ENCODE data around the gene GPC5. TPM values are rescaled to one million over a fixed set of nuclear protein-coding genes. Genes with fewer than 3 reads are reported as not detected.

Gene GPC5
- total RNA-seq, 1 experiment from 2014 or later, result 0.15 TPM

- Histone ChIP-seq H2BK15ac (ENCODE audit: low read depth, low read length) (no peak overlapping the region), H3K79me2 (ENCODE audit: insufficient read depth, low read length) (no peaks in the 10 kb centered on the region), H3K23ac (ENCODE audit: insufficient read length, low read depth, low read length) (no peak overlapping the region), H3K9ac (ENCODE audit: extremely low read depth, insufficient read length, low read length) (no peak overlapping the region), H3K23me2 (ENCODE audit: insufficient read length, low read depth, low read length, poor library complexity, severe bottlenecking) (no peaks in the 10 kb centered on the region), H4K20me1 (ENCODE audit: control insufficient read depth, insufficient read depth, insufficient read length) (no peaks in the 10 kb centered on the region), H3K4me2 (ENCODE audit: insufficient read depth, insufficient read length, low read length) (no peak overlapping the region), H3T11ph (ENCODE audit: low read length) (no peak overlapping the region), H2BK12ac (ENCODE audit: insufficient read length, low read depth, low read length) (no peak overlapping the region), H3K14ac (ENCODE audit: insufficient read depth, low read length) (no peak overlapping the region), H3K9me3 (ENCODE audit: control insufficient read depth, low read depth, low read length) (no peaks in the 10 kb centered on the region), H2AK5ac (ENCODE audit: insufficient read length, low read length) (no peak overlapping the region), H3K4ac (ENCODE audit: low read depth, low read length) (no peak overlapping the region), H3K56ac (ENCODE audit: insufficient read length, low read depth, low read length) (no peak overlapping the region), H2BK120ac (ENCODE audit: low read depth, low read length, poor library complexity, severe bottlenecking) (no peak overlapping the region), H3K18ac (ENCODE audit: insufficient read length, low read depth, low read length) (no peak overlapping the region), H2BK5ac (ENCODE audit: insufficient read length, low read length) (no peak overlapping the region), H3K27me3 (ENCODE audit: insufficient read depth, low read length) (no peaks in the 10 kb centered on the region), H2BK20ac (ENCODE audit: low read depth, low read length, poor library complexity, severe bottlenecking) (no peak overlapping the region), H4K91ac (ENCODE audit: insufficient read length, low read depth, low read length) (no peak overlapping the region), H3K79me1 (ENCODE audit: insufficient read depth, low read depth, low read length, poor library complexity, severe bottlenecking) (no peaks in the 10 kb centered on the region), H2AFZ (ENCODE audit: low read length) (no peak overlapping the region), H3K4me1 (ENCODE audit: insufficient read depth, low read length) (no peaks in the 10 kb centered on the region), H4K5ac (ENCODE audit: insufficient read length, low read depth, low read length) (no peak overlapping the region), H3K27ac (ENCODE audit: insufficient read length, low read depth, low read length) (no peak overlapping the region), H4K8ac (replicated peaks; ENCODE audit: insufficient read length, low read depth, low read length) (no peak overlapping the region)
- no peak for DNase-seq
- H3K9me3 Mint-ChIP-seq, result no peaks in the 10 kb centered on the region
- no CpG with 5 or more reads among the region's 3 CpGs for WGBS (ENCODE audit: extremely low coverage, insufficient read length, low lambda C conversion rate)
- no peaks in the 10 kb centered on the region for H3K27me3 Mint-ChIP-seq (ENCODE audit: low read depth)
- 0 out of 7 replicates have a peak overlapping the region, but pooled peaks of 1 of the 3 experiments have one; percentile 59 for H3K27ac Mint-ChIP-seq
- H3K4me3 Mint-ChIP-seq, result no peak overlapping the region
- TF ChIP-seq CTCF (conservative IDR thresholded peaks at IDR 0.05), result no peak
- H3K36me3 Mint-ChIP-seq (ENCODE audit: insufficient read depth in 1 of 3, low read depth in 3 of 3), result no peaks in the 10 kb centered on the region
- peaks cover 0 to 6% of the 10 kb centered on the region in 2 experiments; a peak in 2 of 4 replicates for H3K4me1 Mint-ChIP-seq
These were observed 312.3 kb downstream of the GPC5 start for GRCh38 chr13:91710733-91711132.

Data from H9 (cell line).